Measurements from ENCODE around the gene OR52N1.

DNA sequence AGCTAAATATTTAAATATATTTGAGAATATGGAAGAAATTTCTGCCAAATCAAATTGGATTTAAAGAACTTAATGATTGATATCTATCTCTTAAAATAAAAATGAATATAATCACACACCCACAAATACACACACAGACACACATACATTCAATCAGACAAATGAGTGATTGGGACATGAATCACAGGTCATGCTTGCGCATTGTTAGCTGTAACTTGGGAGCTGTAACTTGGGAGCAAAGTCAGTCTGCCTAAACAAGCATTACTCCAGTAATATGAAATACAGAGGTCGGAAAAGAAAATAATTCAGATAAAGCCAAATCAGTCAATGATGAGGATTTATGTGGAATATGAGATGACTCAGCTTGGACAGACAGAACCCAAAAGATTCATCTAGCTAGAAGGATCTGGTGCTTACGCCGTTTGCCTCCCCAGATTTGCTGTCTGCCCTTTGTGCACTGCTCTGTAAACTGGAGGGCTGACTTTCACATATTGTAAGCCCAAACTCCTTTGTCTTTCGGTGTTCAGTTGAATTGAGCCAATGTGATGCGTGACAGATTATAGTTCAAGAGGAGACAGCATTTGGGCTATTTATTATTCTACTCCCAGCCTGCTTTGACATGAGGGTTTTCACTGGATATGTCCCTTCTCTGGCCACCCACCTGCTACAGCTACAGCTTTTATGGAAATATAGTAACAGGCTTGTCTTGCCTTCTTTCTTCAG lies 53.2 kb downstream of the OR52N1 start:
- TF ChIP-seq CREB1 (IDR thresholded peaks at IDR 0.05; ENCODE audit: low read depth) (no peak), EGR1 (IDR thresholded peaks at IDR 0.05) (no peak), EP300 (IDR thresholded peaks at IDR 0.05; ENCODE audit: borderline replicate concordance) (no peak), REST (IDR thresholded peaks at IDR 0.05; ENCODE audit: low read depth) (no peak), FOXM1 (IDR thresholded peaks at IDR 0.05; ENCODE audit: borderline replicate concordance, low read depth) (no peak), NFIC (IDR thresholded peaks at IDR 0.05) (no peak), ZBTB7A (IDR thresholded peaks at IDR 0.05; ENCODE audit: low read depth) (no peak), TAF1 (IDR thresholded peaks at IDR 0.05; ENCODE audit: low read depth) (no peak), CEBPB (IDR thresholded peaks at IDR 0.05) (no peak)
- TF ChIP-seq, protein P1, sequence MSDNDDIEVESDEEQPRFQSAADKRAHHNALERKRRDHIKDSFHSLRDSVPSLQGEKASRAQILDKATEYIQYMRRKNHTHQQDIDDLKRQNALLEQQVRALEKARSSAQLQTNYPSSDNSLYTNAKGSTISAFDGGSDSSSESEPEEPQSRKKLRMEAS (IDR thresholded peaks at IDR 0.05), result no peak
